ENCODE results near the gene RBM19. TPM values are rescaled to one million over a fixed set of nuclear protein-coding genes. Genes with fewer than 3 reads are reported as not detected.

RBM19 gene
- total and polyA plus RNA-seq, 2 donors (not counting 3 experiments of a cell fraction or from before 2014, with no cell fraction given), result 13.2 to 34.4 TPM

GRCh38 chr12:113889891-113890581 is 76.1 kb downstream of the RBM19 start:
- intact Hi-C loops (cut with micrococcal nuclease) (no loop called here), dilution Hi-C loops (cut with MboI; ENCODE audit: extremely low pct_ligation_motif_present, low sequenced_read_pairs) (no loop called here)
- no peaks in the 10 kb centered on the region for H3K4me1 ChIP-seq (ENCODE audit: control insufficient read depth, extremely low read depth, insufficient read depth, low read length)
- H3K27ac ChIP-seq (ENCODE audit: insufficient read depth, low read depth, low read length), result no peak overlapping the region
- POLR2A ChIA-PET, result no interaction called here
- no peak overlapping the region for H3K4me2 ChIP-seq (ENCODE audit: insufficient read depth, low read length)
- CTCF ChIA-PET, result interaction anchor here (3.0 kb wide), 1 partner anchor 428 kb away, joined by 8 read pairs; no protein-coding TSS in a partner anchor
- H3K9me1 ChIP-seq (replicated peaks; ENCODE audit: control insufficient read depth, extremely low read depth, insufficient read depth, low read length), result no peaks in the 10 kb centered on the region
- H3K79me2 ChIP-seq (ENCODE audit: control insufficient read depth, insufficient read depth, low read length), result no peaks in the 10 kb centered on the region
- FAIRE-seq (no peak), DNase-seq (ENCODE audit: low read depth, low spot score) (no peak)
- no peaks in the 10 kb centered on the region for H4K20me1 ChIP-seq (replicated peaks; ENCODE audit: control insufficient read depth, extremely low read depth, insufficient read depth, low read length)
- no peaks in the 10 kb centered on the region for H3K36me3 ChIP-seq (ENCODE audit: control insufficient read depth in 2 of 2, extremely low read depth in 1 of 2, insufficient read depth in 2 of 2, low read length in 2 of 2)
- H3K4me3 ChIP-seq (replicated peaks in 1 of 3; ENCODE audit: insufficient read depth in 1 of 3, low read depth in 1 of 3, low read length in 3 of 3), result no peak overlapping the region
- no TSS peak for BruUV-seq (replicated peaks)
- H2AFZ ChIP-seq (ENCODE audit: low read depth, low read length), result no peak overlapping the region
- H3K9me3 ChIP-seq (replicated peaks; ENCODE audit: control insufficient read depth, insufficient read depth, low read length), result no peaks in the 10 kb centered on the region
- H3K9ac ChIP-seq (replicated peaks; ENCODE audit: extremely low read depth, insufficient read depth, low read length), result no peak overlapping the region
- TF ChIP-seq JUN (IDR thresholded peaks at IDR 0.05; ENCODE audit: borderline replicate concordance, insufficient read depth, insufficient read length, low read depth) (no peak), FOS (IDR thresholded peaks at IDR 0.05; ENCODE audit: borderline replicate concordance, insufficient read depth, low read length) (no peak), MAX (IDR thresholded peaks at IDR 0.05; ENCODE audit: insufficient read depth, insufficient read length) (no peak), POLR2A (IDR thresholded peaks at IDR 0.05; ENCODE audit: low read depth, low read length) (no peak), CTCF (IDR thresholded peaks at IDR 0.05; ENCODE audit: extremely low read depth in 1 of 2, insufficient read depth in 1 of 2, low read depth in 1 of 2, low read length in 2 of 2) (no peak), MYC (IDR thresholded peaks at IDR 0.05; ENCODE audit: low read depth, low read length) (no peak), POLR2AphosphoS5 (IDR thresholded peaks at IDR 0.05; ENCODE audit: insufficient read depth, low read depth, low read length) (no peak), GATA2 (IDR thresholded peaks at IDR 0.05; ENCODE audit: insufficient read depth, insufficient read length, low read depth, low read length) (no peak), EZH2 (IDR thresholded peaks at IDR 0.05; ENCODE audit: borderline replicate concordance, low read depth, low read length, severe bottlenecking) (no peak)
- no peaks in the 10 kb centered on the region for H3K27me3 ChIP-seq (ENCODE audit: control insufficient read depth in 2 of 2, insufficient read depth in 2 of 2, low read length in 2 of 2)

All from endothelial cell of umbilical vein (primary cell).